Sigmoid colon (tissue), 7 donors: Measurements from ENCODE around the gene EFNA4. TPM values are rescaled to one million over a fixed set of nuclear protein-coding genes. Genes with fewer than 3 reads are reported as not detected.

Source experiments
- DNase-seq: peaks from one replicate; pipeline ENCODE4 v3.0.0-alpha.2; 2019
- H3K27ac ChIP-seq, 4 donors: fragments of 200-600 bp; sonication (generic); one replicate each; pipeline ENCODE4 v1.5.1; 2016 to 2019; ENCODE audit warnings: mild to moderate bottlenecking in 1 of 4
- H3K27me3 ChIP-seq, 3 donors: fragments of 200-600 bp; sonication (generic); one replicate each; pipeline ENCODE4 v1.5.1; 2019; ENCODE audit warnings: mild to moderate bottlenecking in 1 of 3
- H3K36me3 ChIP-seq, 4 donors: fragments of 200-600 bp; sonication (generic); one replicate each; pipeline ENCODE4 v1.5.1; 2016 to 2019
- H3K4me1 ChIP-seq, 4 donors: fragments of 200-600 bp; sonication (generic); one replicate each; pipeline ENCODE4 v1.5.1; 2017 to 2019
- H3K4me3 ChIP-seq, 4 donors: fragments of 200-600 bp; sonication (generic); one replicate each; pipeline ENCODE4 v1.5.1; 2017 to 2019; ENCODE audit warnings: mild to moderate bottlenecking in 2 of 4, moderate library complexity in 1 of 4
- H3K9me3 ChIP-seq, 4 donors: fragments of 200-600 bp in 3 of 4; sonication (generic) in 3 of 4; one replicate each; pipeline versions ENCODE4 v1.5.1 to v1.6.1; 2013 to 2019
- EP300 ChIP-seq, 4 donors: sonication (generic); formaldehyde crosslinking; IDR thresholded peaks; one replicate each; pipeline ENCODE4 v1.6.1; 2017; ENCODE audit warnings: antibody characterized with exemption in 4 of 4
- POLR2A ChIP-seq, 2 donors: fragments of 450-650 bp; IDR thresholded peaks; one replicate each; pipeline ENCODE4 v1.6.1; 2016; ENCODE audit warnings: antibody characterized with exemption in 2 of 2, mild to moderate bottlenecking in 2 of 2, moderate library complexity in 2 of 2
- POLR2AphosphoS5 ChIP-seq, 4 donors: sonication (generic); formaldehyde crosslinking; IDR thresholded peaks; one replicate each; pipeline ENCODE4 v1.6.1; 2017; ENCODE audit warnings: antibody characterized with exemption in 4 of 4
- WGBS, 2 donors: extraction: QIAGEN DNeasy Blood & Tissue Kit; methylation state at CpG; one replicate each; pipeline ENCODE4 v1.1.7; 2013; 5-methylcytosine and 5-hydroxymethylcytosine counted together
- intact Hi-C: fragments of 100-400 bp; cut with DNase I; formaldehyde crosslinking; loops from one replicate; pipeline ENCODE4 v1.15.1; 2023
- polyA plus RNA-seq, 3 donors: library from polyadenylated mRNA; stranded (reverse); fragments of 200-250 nt; gene quantifications; one replicate each; pipeline ENCODE4 v1.2.3, GENCODE V29; 2013
- total RNA-seq, 4 donors: library from RNA; depleted of rRNA; stranded (reverse); fragments of >200 nt; gene quantifications; one replicate each; pipeline ENCODE4 v1.1.0, GENCODE V29; 2016
- TF ChIP-seq, protein P1 (sequence below), 4 experiments: fragments of 450-650 bp in 3 of 4; fragments of 200-600 bp in 1 of 4; IDR thresholded peaks; one replicate each; pipeline ENCODE4 v1.5.1; 2016 to 2019; ENCODE audit warnings: antibody characterized with exemption in 4 of 4, mild to moderate bottlenecking in 3 of 4, moderate library complexity in 2 of 4
- donor health status: healthy with polysubstance abuse.
- donor health status: Bipolar disorder and iron deficiency.
- donor health status: healthy.

Gene EFNA4, protein sequence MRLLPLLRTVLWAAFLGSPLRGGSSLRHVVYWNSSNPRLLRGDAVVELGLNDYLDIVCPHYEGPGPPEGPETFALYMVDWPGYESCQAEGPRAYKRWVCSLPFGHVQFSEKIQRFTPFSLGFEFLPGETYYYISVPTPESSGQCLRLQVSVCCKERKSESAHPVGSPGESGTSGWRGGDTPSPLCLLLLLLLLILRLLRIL
- total RNA-seq (1 to 10 TPM; 1.6 to 5.0 (median 3.1) TPM), polyA plus RNA-seq (10 to 100 TPM; 10.2 to 22.2 (median 12.0) TPM)

DNA sequence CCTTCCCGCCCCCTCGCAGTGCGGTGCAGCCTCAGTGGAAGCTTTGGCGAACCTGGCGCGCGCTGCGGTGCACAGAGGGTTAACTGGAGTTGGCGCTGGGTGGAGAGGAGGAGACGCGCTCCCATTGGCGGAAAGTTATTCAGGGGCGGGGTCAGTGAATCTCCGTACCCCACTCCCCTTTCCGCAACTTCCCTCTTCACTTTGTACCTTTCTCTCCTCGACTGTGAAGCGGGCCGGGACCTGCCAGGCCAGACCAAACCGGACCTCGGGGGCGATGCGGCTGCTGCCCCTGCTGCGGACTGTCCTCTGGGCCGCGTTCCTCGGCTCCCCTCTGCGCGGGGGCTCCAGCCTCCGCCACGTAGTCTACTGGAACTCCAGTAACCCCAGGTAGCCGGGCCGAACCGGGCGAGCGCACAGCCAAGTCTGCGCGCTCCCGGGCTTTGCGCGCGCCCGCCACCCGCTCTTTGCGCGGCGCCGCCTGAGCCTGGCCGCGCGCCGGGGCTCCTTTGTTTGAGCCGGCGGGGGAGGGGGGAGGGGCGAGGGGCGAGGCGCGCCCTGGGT is at the start of gene EFNA4:
Gene EFNA4, plus strand, starts transcription at position 191 of the 561 bp plus-strand sequence. Its CDS starts 84 bp downstream, at position 275.
- intact Hi-C loops, result loop anchor here (1.0 to 5.0 kb wide), 2 partner anchors 21 to 91 kb away; partner anchors contain the start of genes CKS1B and SHC1
- H3K27me3 ChIP-seq, result peaks cover 0 to 7% (median 0%) of the 10 kb centered on the region in 3 donors
- DNase-seq, result peak; percentile 94
- H3K4me1 ChIP-seq, result peaks cover 3 to 34% (median 30%) of the 10 kb centered on the region in 4 donors
- peaks cover 0 to 17% (median 5%) of the 10 kb centered on the region in 4 donors for H3K36me3 ChIP-seq
- peak in 1 of 2 donors; percentile 42 for TF ChIP-seq POLR2A (IDR thresholded peaks at IDR 0.05)
- TF ChIP-seq, protein P1, sequence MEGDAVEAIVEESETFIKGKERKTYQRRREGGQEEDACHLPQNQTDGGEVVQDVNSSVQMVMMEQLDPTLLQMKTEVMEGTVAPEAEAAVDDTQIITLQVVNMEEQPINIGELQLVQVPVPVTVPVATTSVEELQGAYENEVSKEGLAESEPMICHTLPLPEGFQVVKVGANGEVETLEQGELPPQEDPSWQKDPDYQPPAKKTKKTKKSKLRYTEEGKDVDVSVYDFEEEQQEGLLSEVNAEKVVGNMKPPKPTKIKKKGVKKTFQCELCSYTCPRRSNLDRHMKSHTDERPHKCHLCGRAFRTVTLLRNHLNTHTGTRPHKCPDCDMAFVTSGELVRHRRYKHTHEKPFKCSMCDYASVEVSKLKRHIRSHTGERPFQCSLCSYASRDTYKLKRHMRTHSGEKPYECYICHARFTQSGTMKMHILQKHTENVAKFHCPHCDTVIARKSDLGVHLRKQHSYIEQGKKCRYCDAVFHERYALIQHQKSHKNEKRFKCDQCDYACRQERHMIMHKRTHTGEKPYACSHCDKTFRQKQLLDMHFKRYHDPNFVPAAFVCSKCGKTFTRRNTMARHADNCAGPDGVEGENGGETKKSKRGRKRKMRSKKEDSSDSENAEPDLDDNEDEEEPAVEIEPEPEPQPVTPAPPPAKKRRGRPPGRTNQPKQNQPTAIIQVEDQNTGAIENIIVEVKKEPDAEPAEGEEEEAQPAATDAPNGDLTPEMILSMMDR (IDR thresholded peaks at IDR 0.05), result no peak
- no peak for TF ChIP-seq EP300 (IDR thresholded peaks at IDR 0.05)
- TF ChIP-seq POLR2AphosphoS5 (IDR thresholded peaks at IDR 0.05), result peak; percentile 36 to 71 (median 57)
- no peaks in the 10 kb centered on the region for H3K9me3 ChIP-seq
- WGBS, 2 donors, result 1% methylated on average over 57 of the region's 57 CpGs
- peak within 1 kb of the TSS; percentile 70 to 90 (median 86) for H3K4me3 ChIP-seq
- peak within 1 kb of the TSS; percentile 75 to 84 (median 80) for H3K27ac ChIP-seq

DNA sequence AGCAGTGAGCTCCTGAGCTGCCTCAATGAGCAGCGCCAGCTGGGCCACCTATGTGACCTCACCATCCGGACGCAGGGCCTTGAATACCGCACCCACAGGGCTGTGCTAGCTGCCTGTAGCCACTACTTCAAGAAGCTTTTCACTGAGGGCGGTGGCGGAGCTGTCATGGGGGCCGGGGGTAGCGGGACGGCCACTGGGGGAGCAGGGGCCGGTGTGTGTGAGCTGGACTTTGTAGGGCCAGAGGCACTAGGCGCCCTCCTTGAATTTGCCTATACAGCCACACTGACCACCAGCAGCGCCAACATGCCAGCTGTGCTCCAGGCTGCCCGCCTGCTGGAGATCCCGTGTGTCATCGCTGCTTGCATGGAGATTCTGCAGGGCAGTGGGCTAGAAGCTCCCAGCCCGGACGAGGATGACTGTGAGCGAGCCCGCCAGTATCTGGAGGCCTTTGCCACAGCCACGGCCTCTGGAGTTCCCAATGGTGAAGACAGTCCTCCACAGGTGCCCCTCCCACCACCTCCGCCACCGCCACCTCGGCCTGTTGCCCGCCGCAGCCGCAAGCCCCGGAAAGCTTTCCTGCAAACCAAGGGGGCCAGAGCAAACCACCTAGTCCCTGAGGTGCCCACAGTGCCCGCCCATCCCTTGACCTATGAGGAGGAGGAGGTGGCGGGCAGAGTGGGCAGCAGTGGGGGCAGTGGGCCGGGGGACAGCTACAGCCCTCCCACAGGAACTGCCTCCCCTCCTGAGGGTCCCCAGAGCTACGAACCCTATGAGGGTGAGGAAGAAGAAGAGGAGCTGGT is 48.6 kb upstream of the EFNA4 start:
- Histone ChIP-seq H3K27me3 (no peaks in the 10 kb centered on the region), H3K4me3 (no peak overlapping the region), H3K27ac (peak overlapping the region in 1 of 4 donors; percentile 88), H3K4me1 (peaks cover 0 to 59% (median 47%) of the 10 kb centered on the region in 4 donors), H3K9me3 (no peaks in the 10 kb centered on the region), H3K36me3 (peaks cover 0 to 28% (median 9%) of the 10 kb centered on the region in 4 donors)
- intact Hi-C loops, result no loop called here
- no peak for TF ChIP-seq EP300 (IDR thresholded peaks at IDR 0.05)
- no peak for TF ChIP-seq POLR2AphosphoS5 (IDR thresholded peaks at IDR 0.05)
- TF ChIP-seq, protein P1 (IDR thresholded peaks at IDR 0.05), result no peak
- peak; percentile 59 for DNase-seq
- WGBS, 2 donors, result 89 to 91% methylated on average over 31 of the region's 31 CpGs

DNA sequence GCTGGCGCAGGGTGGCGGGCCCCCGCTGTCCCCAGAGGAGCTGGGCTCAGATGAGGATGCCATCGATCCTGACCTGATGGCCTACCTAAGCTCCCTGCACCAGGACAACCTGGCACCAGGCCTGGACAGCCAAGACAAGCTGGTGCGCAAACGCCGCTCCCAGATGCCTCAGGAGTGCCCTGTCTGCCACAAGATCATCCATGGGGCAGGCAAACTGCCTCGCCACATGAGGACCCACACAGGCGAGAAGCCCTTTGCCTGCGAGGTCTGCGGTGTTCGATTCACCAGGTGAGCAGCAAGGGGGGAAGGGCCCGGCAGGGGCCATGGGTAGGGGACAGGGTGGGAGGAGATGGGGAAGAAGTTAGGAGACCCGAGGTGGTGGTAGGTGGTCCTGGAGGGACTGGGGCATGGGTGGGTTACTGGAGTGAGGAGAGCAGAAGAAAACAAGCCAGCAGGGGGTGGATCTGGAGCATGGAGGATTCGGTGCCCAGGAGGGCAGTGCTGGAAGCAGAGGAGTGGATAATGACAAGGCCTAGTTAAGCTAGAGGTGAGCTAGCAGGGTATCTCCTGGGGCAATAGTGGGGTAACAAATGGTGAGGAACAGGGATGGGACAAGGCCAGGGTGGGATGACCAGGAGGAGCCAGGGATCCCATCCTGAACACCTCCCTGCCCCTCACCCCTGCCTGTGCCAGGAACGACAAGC is 47.9 kb upstream of the EFNA4 start:
- peaks cover 0 to 51% (median 42%) of the 10 kb centered on the region in 4 donors for H3K4me1 ChIP-seq
- intact Hi-C loops, result no loop called here

More for the DNA sequence above, 47.9 kb upstream of the EFNA4 start:
- Histone ChIP-seq H3K27me3 (no peaks in the 10 kb centered on the region), H3K4me3 (no peak overlapping the region), H3K36me3 (peaks cover 0 to 28% (median 9%) of the 10 kb centered on the region in 4 donors), H3K9me3 (no peaks in the 10 kb centered on the region), H3K27ac (peak overlapping the region; percentile 88 to 92 (median 90))
- TF ChIP-seq POLR2AphosphoS5 (IDR thresholded peaks at IDR 0.05) (peak in 1 of 4 donors; percentile 9), EP300 (IDR thresholded peaks at IDR 0.05) (no peak), POLR2A (IDR thresholded peaks at IDR 0.05) (no peak)
- TF ChIP-seq, protein P1 (IDR thresholded peaks at IDR 0.05), result no peak
- peak; percentile 66 for DNase-seq
- 70 to 83% methylated on average over 16 of the region's 16 CpGs for WGBS, 2 donors
